ENCODE measurements around the gene SLC25A47.
A peak's percentile ranks its signal among the peaks of the same experiment; 100 is the strongest.
"Not testable (repeated sequence)": the region's sequence is repeated elsewhere in the genome, so short reads cannot be mapped to it uniquely, and the experiment has no call there.

SLC25A47 gene

GRCh38 chr14:100294213-100294962 is 28.8 kb upstream of the SLC25A47 start:
- TF ChIP-seq CTCF (IDR thresholded peaks at IDR 0.05; ENCODE audit: control extremely low read depth, extremely low read depth, low read depth, missing control alignments) = no peak
- POLR2A ChIA-PET = interaction anchor here (0.5 kb wide), 1 partner anchor 22 kb away, joined by 3 read pairs; no protein-coding TSS in a partner anchor
- CTCF ChIA-PET = interaction anchor here (1.3 to 9.7 kb wide), 5 partner anchors 8 to 89 kb away, joined by 3 to 121 read pairs (median 4); no protein-coding TSS in a partner anchor
- no peak for DNase-seq (ENCODE audit: extremely low spot score)

- no peak for DNase-seq (ENCODE audit: extremely low spot score)
- ChIA-PET POLR2A (interaction anchor here (0.5 kb wide), 1 partner anchor 22 kb away, joined by 3 read pairs; no protein-coding TSS in a partner anchor), CTCF (interaction anchor here (1.3 to 9.7 kb wide), 5 partner anchors 8 to 89 kb away, joined by 3 to 121 read pairs (median 4); no protein-coding TSS in a partner anchor)
- TF ChIP-seq CTCF (IDR thresholded peaks at IDR 0.05; ENCODE audit: control extremely low read depth, extremely low read depth, low read depth, missing control alignments) = no peak
Observed at GRCh38 chr14:100294963-100295330, 28.2 kb upstream of the SLC25A47 start.

- ChIA-PET POLR2A (no interaction called here), CTCF (interaction anchor here (1.0 to 9.7 kb wide), 4 partner anchors 7 to 66 kb away, joined by 3 to 121 read pairs (median 4); no protein-coding TSS in a partner anchor)
- no peak for DNase-seq (ENCODE audit: extremely low spot score)
- no peak for TF ChIP-seq CTCF (IDR thresholded peaks at IDR 0.05; ENCODE audit: control extremely low read depth, extremely low read depth, low read depth, missing control alignments)
Observed at GRCh38 chr14:100295376-100296105, 27.6 kb upstream of the SLC25A47 start.

GRCh38 chr14:100296106-100296651 is 27.0 kb upstream of the SLC25A47 start:
- DNase-seq (ENCODE audit: extremely low spot score) = no peak
- ChIA-PET CTCF (interaction anchor here (1.0 to 9.7 kb wide), 4 partner anchors 11 to 65 kb away, joined by 3 to 121 read pairs (median 4); no protein-coding TSS in a partner anchor), POLR2A (no interaction called here)
- TF ChIP-seq CTCF (IDR thresholded peaks at IDR 0.05; ENCODE audit: control extremely low read depth, extremely low read depth, low read depth, missing control alignments) = no peak

- ChIA-PET CTCF (interaction anchor here (1.1 to 9.7 kb wide), 5 partner anchors 12 to 81 kb away, joined by 3 to 121 read pairs (median 4); no protein-coding TSS in a partner anchor), POLR2A (interaction anchor here (1.0 kb wide), 1 partner anchor 78 kb away, joined by 3 read pairs; a partner anchor contains a TSS)
- not testable (repeated sequence) for DNase-seq (ENCODE audit: extremely low spot score)
Observed at GRCh38 chr14:100296729-100297128, 26.4 kb upstream of the SLC25A47 start.

- POLR2A ChIA-PET = interaction anchor here (1.0 kb wide), 1 partner anchor 78 kb away, joined by 3 read pairs; a partner anchor contains a TSS
- CTCF ChIA-PET = interaction anchor here (1.1 to 9.7 kb wide), 8 partner anchors 11 to 80 kb away, joined by 3 to 121 read pairs (median 4); no protein-coding TSS in a partner anchor
- peak; percentile 91 for DNase-seq (ENCODE audit: extremely low spot score)
- no peak for TF ChIP-seq CTCF (IDR thresholded peaks at IDR 0.05; ENCODE audit: control extremely low read depth, extremely low read depth, low read depth, missing control alignments)
Observed at GRCh38 chr14:100297320-100298300, 25.5 kb upstream of the SLC25A47 start.

Data from GM10248 (cell line).